HCT116 (cell line): ENCODE measurements around the gene TP53AIP1.

Experiments
- CTCF ChIP-seq, 3 experiments: fragments of 200-600 bp in 1 of 3; sonication (generic) in 1 of 3; IDR thresholded peaks in 2 of 3; conservative IDR thresholded peaks in 1 of 3; 2 replicates each; pipeline ENCODE4 v1.5.1; 2012 to 2017; ENCODE audit warnings: low read depth in 2 of 3, low read length in 2 of 3, antibody characterized with exemption in 1 of 3, borderline replicate concordance in 1 of 3, control low read depth in 1 of 3, mild to moderate bottlenecking in 1 of 3, mixed read lengths in 1 of 3, mixed run types in 1 of 3, moderate library complexity in 1 of 3; ENCODE audit not compliant: insufficient read depth in 1 of 3
- POLR2A ChIP-seq: IDR thresholded peaks from 2 replicates; pipeline ENCODE4 v1.7.0; 2011; ENCODE audit warnings: borderline replicate concordance; ENCODE audit not compliant: insufficient read depth, insufficient read length; ENCODE audit errors: extremely low read depth

- TF ChIP-seq POLR2A (no peak), CTCF (IDR thresholded peaks at IDR 0.05 in 2 of 3, conservative IDR thresholded peaks at IDR 0.05 in 1 of 3; ENCODE audit: borderline replicate concordance in 1 of 3, insufficient read depth in 1 of 3, low read depth in 2 of 3, low read length in 2 of 3) (no peak)
These were observed 429 bp downstream of the TP53AIP1 start for GRCh38 chr11:128942272-128942612.
